ENCODE results near the gene SEC11A.

GRCh38 chr15:84714372-84714771, 1.6 kb downstream of the SEC11A start:
- TF ChIP-seq POLR2AphosphoS5 (IDR thresholded peaks at IDR 0.05) (no peak), CTCF (IDR thresholded peaks at IDR 0.05) (no peak), POLR2A (IDR thresholded peaks at IDR 0.05; ENCODE audit: low read depth) (no peak), EP300 (IDR thresholded peaks at IDR 0.05) (no peak)
